GM21529 (cell line): ENCODE measurements around the gene GALT.
"Not testable (repeated sequence)": the region's sequence is repeated elsewhere in the genome, so short reads cannot be mapped to it uniquely, and the experiment has no call there.

Source experiments
- ATAC-seq: cut with Tn5 transposase; IDR thresholded peaks from one replicate; pipeline ENCODE4 v1.9.1; 2021; ENCODE audit not compliant: unreplicated experiment

Gene GALT

GRCh38 chr9:34625186-34625486 lies 21.3 kb upstream of the GALT start:
- ATAC-seq = no peak

- no peak for ATAC-seq
Observed at GRCh38 chr9:34627716-34628655, 18.5 kb upstream of the GALT start.

- peak; percentile 60 for ATAC-seq
Observed at GRCh38 chr9:34628656-34629490, 17.6 kb upstream of the GALT start, which contains the start of gene ARID3C. ARID3C (minus strand) TSS chr9:34629066; CDS start chr9:34628014, 1,052 bp downstream.

- no peak for ATAC-seq
Observed at GRCh38 chr9:34629491-34629808, 17.0 kb upstream of the GALT start.

- no peak for ATAC-seq
Observed at GRCh38 chr9:34630402-34631154, 15.9 kb upstream of the GALT start.

GRCh38 chr9:34633166-34633565 lies 13.3 kb upstream of the GALT start:
- ATAC-seq = no peak

GRCh38 chr9:34633851-34634550 lies 12.5 kb upstream of the GALT start:
- peak; percentile 40 for ATAC-seq

- ATAC-seq = no peak
Observed at GRCh38 chr9:34634551-34635248, 11.8 kb upstream of the GALT start.

GRCh38 chr9:34635556-34635955 lies 10.9 kb upstream of the GALT start:
- no peak for ATAC-seq

GRCh38 chr9:34636791-34637355 lies 9.6 kb upstream of the GALT start:
- peak; percentile 20 for ATAC-seq

- ATAC-seq = peak; percentile 82
Observed at GRCh38 chr9:34637356-34638137, 8.9 kb upstream of the GALT start, which contains the start of gene SIGMAR1. SIGMAR1 (minus strand) TSS chr9:34637787; CDS start chr9:34637697, 90 bp downstream.

GRCh38 chr9:34638138-34638445 lies 8.4 kb upstream of the GALT start:
- ATAC-seq = no peak

GRCh38 chr9:34639322-34639721 lies 7.2 kb upstream of the GALT start:
- ATAC-seq = not testable (repeated sequence)

- no peak for ATAC-seq
Observed at GRCh38 chr9:34642679-34643078, 3.8 kb upstream of the GALT start.

GRCh38 chr9:34644766-34645314 lies 1.6 kb upstream of the GALT start:
- no peak for ATAC-seq

GRCh38 chr9:34647084-34647403 lies 569 bp downstream of the GALT start:
- peak; percentile 16 for ATAC-seq

- ATAC-seq = no peak
Observed at GRCh38 chr9:34647651-34648050, 1.2 kb downstream of the GALT start.

- ATAC-seq = no peak
Observed at GRCh38 chr9:34648673-34649072, 2.2 kb downstream of the GALT start.

- no peak for ATAC-seq
Observed at GRCh38 chr9:34650816-34651215, 4.3 kb downstream of the GALT start.
